Motor neuron (in vitro differentiated cells): Measurements from ENCODE around the gene STRIP1. TPM values are rescaled to one million over a fixed set of nuclear protein-coding genes. Genes with fewer than 3 reads are reported as not detected.

Experiments
- ATAC-seq, 8 experiments: fragments of 200-7000 bp; cut with Tn5 transposase; replicated peaks in 6 of 8; 2 replicates each; pipeline ENCODE4 v1.8.0; 2021; ENCODE audit warnings: mild to moderate bottlenecking in 8 of 8, moderate library complexity in 8 of 8
- H3K27ac ChIP-seq, 2 donors: fragments of 250-450 bp; sonication (Bioruptor Pico); 2 replicates each; pipeline ENCODE4 v1.9.0; 2021; ENCODE audit warnings: antibody characterized with exemption in 2 of 2, mild to moderate bottlenecking in 2 of 2, moderate library complexity in 1 of 2
- H3K4me1 ChIP-seq, 2 donors: fragments of 250-450 bp; sonication (Bioruptor Pico); replicated peaks in 1 of 2; 2 replicates each; pipeline ENCODE4 v1.6.1; 2021; ENCODE audit warnings: antibody characterized with exemption in 2 of 2, mild to moderate bottlenecking in 2 of 2, moderate library complexity in 1 of 2
- H3K4me3 ChIP-seq, 5 donors: fragments of 250-450 bp; sonication (Bioruptor Pico); 2 replicates each; pipeline ENCODE4 v1.9.0; 2021; ENCODE audit warnings: antibody characterized with exemption in 5 of 5, mild to moderate bottlenecking in 5 of 5, moderate library complexity in 4 of 5
- WGBS, 10 experiments: fragments of 450-650 bp; shearing (Covaris generic); methylation state at CpG; one replicate each; pipeline ENCODE4 v1.0.0; 2022; 5-methylcytosine and 5-hydroxymethylcytosine counted together
- in situ Hi-C, 9 experiments: fragments of 400-800 bp; cut with MboI; loops; one replicate each; pipeline ENCODE4 v1.15.0; 2021; ENCODE audit warnings: low sequenced_read_pairs in 9 of 9, low pct_unique_long_range_greater_than_20kb in 2 of 9; ENCODE audit not compliant: unreplicated experiment in 9 of 9
- total RNA-seq, 8 experiments: library from RNA; unstranded; fragments of 300-600 nt; gene quantifications; 2 replicates each; pipeline versions ENCODE4 v1.2.3 to v1.2.4, GENCODE V29; 2022

The STRIP1 gene, protein sequence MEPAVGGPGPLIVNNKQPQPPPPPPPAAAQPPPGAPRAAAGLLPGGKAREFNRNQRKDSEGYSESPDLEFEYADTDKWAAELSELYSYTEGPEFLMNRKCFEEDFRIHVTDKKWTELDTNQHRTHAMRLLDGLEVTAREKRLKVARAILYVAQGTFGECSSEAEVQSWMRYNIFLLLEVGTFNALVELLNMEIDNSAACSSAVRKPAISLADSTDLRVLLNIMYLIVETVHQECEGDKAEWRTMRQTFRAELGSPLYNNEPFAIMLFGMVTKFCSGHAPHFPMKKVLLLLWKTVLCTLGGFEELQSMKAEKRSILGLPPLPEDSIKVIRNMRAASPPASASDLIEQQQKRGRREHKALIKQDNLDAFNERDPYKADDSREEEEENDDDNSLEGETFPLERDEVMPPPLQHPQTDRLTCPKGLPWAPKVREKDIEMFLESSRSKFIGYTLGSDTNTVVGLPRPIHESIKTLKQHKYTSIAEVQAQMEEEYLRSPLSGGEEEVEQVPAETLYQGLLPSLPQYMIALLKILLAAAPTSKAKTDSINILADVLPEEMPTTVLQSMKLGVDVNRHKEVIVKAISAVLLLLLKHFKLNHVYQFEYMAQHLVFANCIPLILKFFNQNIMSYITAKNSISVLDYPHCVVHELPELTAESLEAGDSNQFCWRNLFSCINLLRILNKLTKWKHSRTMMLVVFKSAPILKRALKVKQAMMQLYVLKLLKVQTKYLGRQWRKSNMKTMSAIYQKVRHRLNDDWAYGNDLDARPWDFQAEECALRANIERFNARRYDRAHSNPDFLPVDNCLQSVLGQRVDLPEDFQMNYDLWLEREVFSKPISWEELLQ
- 10 to 100 TPM; 29.7 to 98.3 (median 60.3) TPM for total RNA-seq

GRCh38 chr1:110034451-110035235 is at the start of gene STRIP1:
TSS of gene STRIP1 (plus strand) at chr1:110034624. CDS start at chr1:110034638, 14 bp downstream.
- 0 to 20% (median 0%) methylated on average over 3 to 23 of the region's 66 CpGs; no CpG with 5 or more reads in 2 of the 10 experiments for WGBS, 10 experiments
- Histone ChIP-seq H3K4me3 (peak within 1 kb of the TSS; percentile 91 to 99 (median 96)), H3K4me1 (peaks cover 26 to 38% of the 10 kb centered on the region in 2 donors), H3K27ac (peak within 1 kb of the TSS; percentile 96 to 98)
- in situ Hi-C loops: loop anchor here in 3 of 9 experiments (25.0 kb wide), 2 partner anchors 303 to 428 kb away; partner anchors contain the start of genes PROK1 (in 2 of the 3) and RBM15 (in 1 of the 3)
- peak; percentile 79 to 88 (median 86) for ATAC-seq

GRCh38 chr1:109985247-109986053 is 49.0 kb upstream of the STRIP1 start:
- Histone ChIP-seq H3K4me3 (peak overlapping the region; percentile 63 to 91 (median 75)), H3K4me1 (peaks cover 24 to 34% of the 10 kb centered on the region in 2 donors), H3K27ac (peak overlapping the region; percentile 91 to 93)
- ATAC-seq: peak in 1 of 8 experiments; percentile 4
- in situ Hi-C loops: loop anchor here (5.0 to 25.0 kb wide), 9 partner anchors 102 to 448 kb away; partner anchors contain the start of genes GNAI3 (in 6 of the 9), GPR61 (in 3 of the 9) and GSTM4 (in 1 of the 9)
- 1 to 26% (median 8%) methylated on average over 2 to 15 of the region's 22 CpGs; no CpG with 5 or more reads in 2 of the 10 experiments for WGBS, 10 experiments

DNA sequence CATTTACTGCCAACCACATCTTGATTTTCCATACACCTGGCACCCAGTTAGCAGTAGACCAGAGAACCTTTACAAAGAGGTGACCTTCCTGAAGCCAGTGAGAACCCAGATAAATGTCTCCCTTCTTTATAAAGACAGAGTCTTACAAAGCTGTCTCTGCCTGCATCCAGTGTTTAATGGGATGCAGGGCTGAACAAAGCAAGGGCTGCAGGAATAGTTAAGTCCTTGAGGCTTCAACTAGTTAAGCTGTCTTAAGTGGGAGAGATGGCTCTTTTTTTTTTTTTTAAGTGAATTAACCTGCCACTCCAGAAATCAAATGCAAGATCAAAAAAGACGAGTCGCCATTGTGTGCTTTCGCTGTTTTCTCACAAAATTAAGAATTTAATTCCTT is 48.4 kb upstream of the STRIP1 start:
- no peak overlapping the region for H3K27ac ChIP-seq
- WGBS, 10 experiments: 60 to 86% (median 66%) methylated on average over 2 to 3 of the region's 3 CpGs; no CpG with 5 or more reads in 2 of the 10 experiments
- in situ Hi-C loops: loop anchor here (5.0 to 25.0 kb wide), 9 partner anchors 101 to 449 kb away; partner anchors contain the start of genes GNAI3 (in 6 of the 9), GPR61 (in 3 of the 9) and GSTM4 (in 1 of the 9)

GRCh38 chr1:109988349-109988914 is 46.0 kb upstream of the STRIP1 start:
- in situ Hi-C loops: loop anchor here (5.0 to 25.0 kb wide), 9 partner anchors 99 to 451 kb away; partner anchors contain the start of genes GNAI3 (in 6 of the 9), GPR61 (in 3 of the 9) and GSTM4 (in 1 of the 9)
- Histone ChIP-seq H3K4me3 (no peak overlapping the region), H3K4me1 (peaks cover 24 to 39% of the 10 kb centered on the region in 2 donors), H3K27ac (no peak overlapping the region)
- 71 to 100% (median 98%) methylated on average over 1 to 3 of the region's 3 CpGs; no CpG with 5 or more reads in 1 of the 10 experiments for WGBS, 10 experiments
- no peak for ATAC-seq

More for the DNA sequence above, 48.4 kb upstream of the STRIP1 start:
- Histone ChIP-seq H3K4me1 (peaks cover 24 to 39% of the 10 kb centered on the region in 2 donors), H3K4me3 (peak overlapping the region; percentile 63 to 91 (median 75))
- no peak for ATAC-seq

GRCh38 chr1:109989506-109990301 is 44.7 kb upstream of the STRIP1 start:
- no peak overlapping the region for H3K4me3 ChIP-seq
- peaks cover 22 to 44% of the 10 kb centered on the region in 2 donors for H3K4me1 ChIP-seq
- no peak overlapping the region for H3K27ac ChIP-seq
- peak in 1 of 8 experiments; percentile 31 for ATAC-seq
- WGBS, 10 experiments: 24 to 100% (median 84%) methylated on average over 2 to 9 of the region's 9 CpGs
- in situ Hi-C loops: loop anchor here (5.0 to 25.0 kb wide), 9 partner anchors 98 to 452 kb away; partner anchors contain the start of genes GNAI3 (in 6 of the 9), GPR61 (in 3 of the 9) and GSTM4 (in 1 of the 9)

GRCh38 chr1:109990302-109990653 is 44.1 kb upstream of the STRIP1 start:
- WGBS, 10 experiments: 80 to 100% (median 93%) methylated on average over 1 to 2 of the region's 2 CpGs; no CpG with 5 or more reads in 2 of the 10 experiments
- peak in 1 of 8 experiments; percentile 44 for ATAC-seq
- Histone ChIP-seq H3K4me3 (no peak overlapping the region), H3K4me1 (peaks cover 25 to 46% of the 10 kb centered on the region in 2 donors), H3K27ac (no peak overlapping the region)
- in situ Hi-C loops: loop anchor here in 5 of 9 experiments (25.0 kb wide), 4 partner anchors 97 to 453 kb away; partner anchors contain the start of genes GNAI3 (in 3 of the 5) and GPR61 (in 3 of the 5)

DNA sequence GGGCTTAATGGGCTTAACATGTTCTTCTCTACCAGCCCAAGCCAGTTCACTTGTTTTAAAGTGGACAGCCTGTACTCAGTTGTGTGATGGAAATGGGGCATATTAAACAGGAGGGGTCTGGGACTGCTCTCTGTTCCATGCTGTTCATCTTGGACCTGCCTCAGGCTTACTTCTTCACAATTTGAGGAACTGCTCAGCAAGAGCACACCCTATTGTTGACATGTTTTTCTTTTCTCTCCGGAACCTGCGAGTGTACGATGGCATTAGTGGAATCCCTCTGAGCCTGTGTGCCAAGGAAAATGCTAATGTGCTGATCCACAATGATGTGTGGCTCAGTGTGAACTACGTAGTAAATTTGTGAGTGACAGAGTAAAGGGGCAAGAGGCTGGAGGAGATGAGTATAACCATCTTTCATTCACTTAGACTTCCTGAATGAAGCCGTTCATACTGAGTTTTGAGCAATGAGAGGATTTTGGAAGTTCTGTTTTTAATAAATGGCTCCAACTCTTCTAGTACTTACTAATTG is 43.0 kb upstream of the STRIP1 start:
- 80 to 100% (median 93%) methylated on average over 1 to 5 of the region's 5 CpGs; no CpG with 5 or more reads in 1 of the 10 experiments for WGBS, 10 experiments
- peaks cover 18 to 41% of the 10 kb centered on the region in 2 donors for H3K4me1 ChIP-seq
- in situ Hi-C loops: loop anchor here in 5 of 9 experiments (25.0 kb wide), 4 partner anchors 96 to 454 kb away; partner anchors contain the start of genes GNAI3 (in 3 of the 5) and GPR61 (in 3 of the 5)

GRCh38 chr1:109993885-109994284 is 40.5 kb upstream of the STRIP1 start:
- in situ Hi-C loops: loop anchor here in 5 of 9 experiments (25.0 kb wide), 4 partner anchors 93 to 457 kb away; partner anchors contain the start of genes GNAI3 (in 3 of the 5) and GPR61 (in 3 of the 5)
- peak in 1 of 8 experiments; percentile 33 for ATAC-seq
- Histone ChIP-seq H3K4me1 (peaks cover 15 to 27% of the 10 kb centered on the region in 2 donors), H3K27ac (no peak overlapping the region), H3K4me3 (no peak overlapping the region)
- WGBS, 10 experiments: 69 to 100% (median 100%) methylated on average over 1 to 3 of the region's 3 CpGs; no CpG with 5 or more reads in 2 of the 10 experiments

More for the DNA sequence above, 43.0 kb upstream of the STRIP1 start:
- Histone ChIP-seq H3K4me3 (no peak overlapping the region), H3K27ac (no peak overlapping the region)
- no peak for ATAC-seq

- WGBS, 10 experiments: 40 to 100% (median 83%) methylated on average over 1 of the region's 1 CpG; no CpG with 5 or more reads in 5 of the 10 experiments
- no peak overlapping the region for H3K27ac ChIP-seq
- in situ Hi-C loops: loop anchor here in 5 of 9 experiments (25.0 kb wide), 4 partner anchors 93 to 457 kb away; partner anchors contain the start of genes GNAI3 (in 3 of the 5) and GPR61 (in 3 of the 5)
Measured at GRCh38 chr1:109994654-109995053, 39.8 kb upstream of the STRIP1 start.

More at GRCh38 chr1:109994654-109995053, 39.8 kb upstream of the STRIP1 start:
- Histone ChIP-seq H3K4me1 (peaks cover 15 to 23% of the 10 kb centered on the region in 2 donors), H3K4me3 (no peak overlapping the region)
- peak in 4 of 8 experiments; percentile 14 to 54 (median 42) for ATAC-seq
